Lower lobe of right lung (tissue), 2 donors: Measurements from ENCODE around the gene KCNA1. TPM values are rescaled to one million over a fixed set of nuclear protein-coding genes. Genes with fewer than 3 reads are reported as not detected.

Experiments
- ATAC-seq, 2 donors: fragments of 200-7000 bp; cut with Tn5 transposase; one replicate each; pipeline ENCODE4 v1.9.1; 2020 to 2022; ENCODE audit warnings: mild to moderate bottlenecking in 2 of 2, moderate library complexity in 2 of 2
- DNase-seq: peaks from one replicate; pipeline ENCODE4 v3.0.0-alpha.2; 2020
- H3K27ac ChIP-seq: fragments of 200-600 bp; one replicate; pipeline ENCODE4 v1.8.0; 2022
- H3K27me3 ChIP-seq: fragments of 200-600 bp; one replicate; pipeline ENCODE4 v1.8.0; 2022; ENCODE audit warnings: low read depth
- H3K36me3 ChIP-seq: fragments of 200-600 bp; one replicate; pipeline ENCODE4 v1.8.0; 2022; ENCODE audit warnings: mild to moderate bottlenecking
- H3K4me1 ChIP-seq: fragments of 200-600 bp; one replicate; pipeline ENCODE4 v1.8.0; 2022
- H3K4me3 ChIP-seq: fragments of 200-600 bp; one replicate; pipeline ENCODE4 v1.8.0; 2022; ENCODE audit warnings: mild to moderate bottlenecking
- H3K9me3 ChIP-seq: fragments of 200-600 bp; one replicate; pipeline ENCODE4 v1.8.0; 2022
- intact Hi-C: fragments of 100-400 bp; cut with DNase I; formaldehyde crosslinking; loops from one replicate; pipeline ENCODE4 v1.11.0; 2022
- total RNA-seq: library from RNA; stranded (reverse); fragmentation: NEBNext Ultra II Directional; extraction: Animal tissue kit (Norgen Biotek cat#: 25700); gene quantifications from one replicate; pipeline ENCODE4 v1.2.1, GENCODE V29; 2021
- TF ChIP-seq, protein P1 (sequence below): fragments of 200-600 bp; IDR thresholded peaks from one replicate; pipeline ENCODE4 v1.8.0; 2022; ENCODE audit warnings: antibody characterized with exemption, mild to moderate bottlenecking
- donor health status: DM: no; HTN: yes; CAD: no; lungs with severe emphysema.

KCNA1 gene
- total RNA-seq, 1 donor from 2014 or later: not detected

DNA sequence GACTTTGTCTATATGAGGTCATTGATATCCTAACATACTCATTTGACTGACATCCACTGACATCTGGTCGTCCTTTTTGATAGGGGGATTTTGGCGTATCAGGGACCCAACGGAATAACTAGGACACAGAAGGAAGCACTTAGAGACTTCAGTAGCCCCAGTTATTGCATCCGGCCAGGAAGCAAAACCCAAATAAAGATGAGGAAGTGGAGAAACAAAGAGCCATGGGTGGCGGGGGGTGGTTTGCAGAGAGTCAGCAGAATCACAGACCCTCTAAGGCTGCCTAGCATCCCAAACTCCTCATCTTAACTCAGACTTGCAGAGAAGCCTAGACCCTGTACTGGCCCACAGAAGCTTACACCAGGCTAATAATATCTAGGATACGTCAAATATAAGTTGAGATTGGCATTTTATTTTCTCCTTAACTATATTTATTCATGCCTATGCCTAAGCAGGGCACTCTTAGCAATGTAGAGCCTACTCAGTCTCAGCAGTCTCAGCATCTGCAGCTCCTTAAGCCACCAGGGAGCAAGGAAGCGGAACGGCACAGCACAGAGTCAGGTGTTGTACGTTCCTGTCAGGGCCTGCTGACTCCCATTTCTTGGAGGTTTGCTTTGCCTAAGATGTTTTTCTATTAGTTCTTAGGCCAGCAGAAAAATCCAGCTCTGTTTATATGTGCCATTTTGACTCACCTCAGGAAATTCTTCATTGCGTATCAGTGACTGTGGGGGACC is 45.1 kb downstream of the KCNA1 start:
- Histone ChIP-seq H3K9me3 (no peaks in the 10 kb centered on the region), H3K4me1 (no peaks in the 10 kb centered on the region), H3K36me3 (no peaks in the 10 kb centered on the region), H3K4me3 (no peak overlapping the region), H3K27me3 (peaks cover 46% of the 10 kb centered on the region), H3K27ac (no peak overlapping the region)
- intact Hi-C loops: no loop called here
- DNase-seq (no peak), ATAC-seq (no peak)
- TF ChIP-seq, protein P1, sequence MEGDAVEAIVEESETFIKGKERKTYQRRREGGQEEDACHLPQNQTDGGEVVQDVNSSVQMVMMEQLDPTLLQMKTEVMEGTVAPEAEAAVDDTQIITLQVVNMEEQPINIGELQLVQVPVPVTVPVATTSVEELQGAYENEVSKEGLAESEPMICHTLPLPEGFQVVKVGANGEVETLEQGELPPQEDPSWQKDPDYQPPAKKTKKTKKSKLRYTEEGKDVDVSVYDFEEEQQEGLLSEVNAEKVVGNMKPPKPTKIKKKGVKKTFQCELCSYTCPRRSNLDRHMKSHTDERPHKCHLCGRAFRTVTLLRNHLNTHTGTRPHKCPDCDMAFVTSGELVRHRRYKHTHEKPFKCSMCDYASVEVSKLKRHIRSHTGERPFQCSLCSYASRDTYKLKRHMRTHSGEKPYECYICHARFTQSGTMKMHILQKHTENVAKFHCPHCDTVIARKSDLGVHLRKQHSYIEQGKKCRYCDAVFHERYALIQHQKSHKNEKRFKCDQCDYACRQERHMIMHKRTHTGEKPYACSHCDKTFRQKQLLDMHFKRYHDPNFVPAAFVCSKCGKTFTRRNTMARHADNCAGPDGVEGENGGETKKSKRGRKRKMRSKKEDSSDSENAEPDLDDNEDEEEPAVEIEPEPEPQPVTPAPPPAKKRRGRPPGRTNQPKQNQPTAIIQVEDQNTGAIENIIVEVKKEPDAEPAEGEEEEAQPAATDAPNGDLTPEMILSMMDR: no peak

DNA sequence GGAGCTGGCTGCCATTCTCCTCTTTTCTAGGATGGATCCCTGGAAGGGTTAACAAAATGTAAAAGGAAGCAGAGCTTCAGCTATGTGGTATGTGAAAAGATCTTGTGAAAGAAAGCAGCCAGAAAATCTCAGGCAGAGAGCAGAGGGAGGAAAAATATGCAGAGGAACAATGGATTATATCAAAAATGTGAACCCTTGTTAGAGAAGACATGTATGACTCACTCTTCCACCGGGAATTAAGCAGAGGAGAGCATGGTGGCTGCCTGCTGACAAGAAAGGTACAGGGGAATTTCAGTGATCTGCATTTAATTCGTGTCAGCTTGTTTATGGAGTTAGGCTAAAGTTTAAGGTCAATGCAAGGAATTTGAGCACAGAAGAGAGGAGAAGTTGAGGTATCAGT is 46.3 kb downstream of the KCNA1 start:
- no peaks in the 10 kb centered on the region for H3K36me3 ChIP-seq
- no peak overlapping the region for H3K4me3 ChIP-seq
- ATAC-seq: no peak
- peaks cover 49% of the 10 kb centered on the region for H3K27me3 ChIP-seq
- no peaks in the 10 kb centered on the region for H3K4me1 ChIP-seq
- H3K9me3 ChIP-seq: no peaks in the 10 kb centered on the region
- H3K27ac ChIP-seq: no peak overlapping the region
- intact Hi-C loops: no loop called here
- TF ChIP-seq, protein P1: no peak
- DNase-seq: no peak

DNA sequence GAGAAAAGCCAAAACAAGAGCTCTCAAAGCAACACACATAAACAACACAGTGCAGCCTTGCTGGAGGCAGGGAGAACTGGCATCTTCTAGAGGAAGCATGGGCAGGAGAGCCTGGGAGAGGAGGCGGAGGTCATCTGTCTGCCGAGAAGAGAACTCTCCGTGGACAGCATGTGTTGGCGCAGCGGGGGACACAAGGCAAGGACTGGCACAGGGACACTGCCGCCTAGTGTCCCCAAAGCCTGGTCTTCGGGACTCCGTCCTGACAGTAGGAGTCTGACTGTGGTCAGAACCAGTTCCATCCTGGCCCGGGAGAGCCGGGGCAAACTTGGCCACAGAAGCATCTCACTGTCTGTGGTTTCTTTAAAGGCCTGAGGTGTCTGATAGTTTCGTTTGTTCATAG is 47.3 kb downstream of the KCNA1 start:
- TF ChIP-seq, protein P1: no peak
- intact Hi-C loops: no loop called here

DNA sequence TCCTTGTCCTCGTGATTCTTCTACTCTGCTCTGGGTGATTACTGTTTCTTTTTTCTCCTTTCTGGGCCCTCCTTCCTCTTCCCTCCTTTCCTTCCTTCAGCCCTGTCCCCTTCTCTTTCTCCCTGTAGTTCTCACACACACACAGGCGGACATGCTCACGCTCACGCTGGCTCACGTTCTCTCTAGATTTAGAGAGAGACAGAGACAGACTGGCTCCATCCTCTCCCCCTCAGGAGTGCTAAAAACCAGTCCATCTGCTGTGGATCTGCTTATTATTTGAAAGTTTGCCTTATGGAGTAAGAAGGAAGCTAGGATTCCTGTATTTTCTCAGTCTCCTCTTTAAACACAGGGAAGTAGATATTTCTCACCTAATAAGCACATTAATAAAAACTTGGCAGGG is 48.1 kb downstream of the KCNA1 start:
- DNase-seq: no peak
- no peaks in the 10 kb centered on the region for H3K36me3 ChIP-seq
- intact Hi-C loops: no loop called here
- no peak overlapping the region for H3K27ac ChIP-seq
- peaks cover 42% of the 10 kb centered on the region for H3K27me3 ChIP-seq
- TF ChIP-seq, protein P1: no peak
- no peaks in the 10 kb centered on the region for H3K4me1 ChIP-seq
- no peak overlapping the region for H3K4me3 ChIP-seq
- no peaks in the 10 kb centered on the region for H3K9me3 ChIP-seq
- no peak for ATAC-seq

More for the DNA sequence above, 47.3 kb downstream of the KCNA1 start:
- no peak for ATAC-seq
- no peaks in the 10 kb centered on the region for H3K36me3 ChIP-seq
- H3K9me3 ChIP-seq: no peaks in the 10 kb centered on the region
- DNase-seq: no peak
- peaks cover 42% of the 10 kb centered on the region for H3K27me3 ChIP-seq
- H3K4me3 ChIP-seq: no peak overlapping the region
- H3K27ac ChIP-seq: no peak overlapping the region
- H3K4me1 ChIP-seq: no peaks in the 10 kb centered on the region

DNA sequence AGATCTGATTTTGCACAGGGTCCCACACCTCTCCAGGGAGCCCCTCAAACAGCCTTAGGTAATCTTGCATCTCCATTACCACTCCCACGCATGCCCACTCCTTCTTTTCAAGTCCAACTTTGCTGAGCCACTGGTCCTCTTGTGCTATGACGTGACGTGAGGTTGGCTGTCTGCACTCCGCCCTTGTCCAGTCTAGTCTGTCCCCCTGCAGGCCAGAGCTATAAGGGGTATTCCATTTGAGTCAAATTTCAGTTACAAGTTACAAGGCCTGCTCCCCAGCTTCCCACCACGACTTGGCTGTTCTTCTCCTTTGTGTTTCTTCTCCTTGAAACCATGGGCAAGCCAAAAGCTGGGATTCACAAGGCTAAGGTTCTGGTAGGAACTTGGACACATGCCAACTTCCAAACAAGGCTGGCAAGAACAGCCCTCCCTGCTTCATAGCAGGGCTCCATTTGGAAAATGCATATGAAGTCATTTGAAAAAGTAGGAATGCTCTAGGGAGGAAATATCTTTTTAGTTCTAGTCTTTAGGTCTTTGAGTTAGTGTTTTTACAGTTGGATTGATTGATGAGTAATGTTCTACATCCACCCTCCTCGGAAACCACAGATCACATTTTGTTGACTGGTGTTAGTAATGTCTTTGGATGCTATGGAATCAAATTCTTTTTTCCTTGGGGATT is 49.1 kb downstream of the KCNA1 start:
- Histone ChIP-seq H3K9me3 (no peaks in the 10 kb centered on the region), H3K27ac (no peak overlapping the region), H3K36me3 (no peaks in the 10 kb centered on the region), H3K27me3 (peaks cover 39% of the 10 kb centered on the region), H3K4me1 (no peaks in the 10 kb centered on the region), H3K4me3 (no peak overlapping the region)
- DNase-seq (no peak), ATAC-seq (no peak)
- intact Hi-C loops: no loop called here
- TF ChIP-seq, protein P1: no peak
